ENCODE results near the gene KRT37.
"Not testable (repeated sequence)": the region's sequence is repeated elsewhere in the genome, so short reads cannot be mapped to it uniquely, and the experiment has no call there.

DNA sequence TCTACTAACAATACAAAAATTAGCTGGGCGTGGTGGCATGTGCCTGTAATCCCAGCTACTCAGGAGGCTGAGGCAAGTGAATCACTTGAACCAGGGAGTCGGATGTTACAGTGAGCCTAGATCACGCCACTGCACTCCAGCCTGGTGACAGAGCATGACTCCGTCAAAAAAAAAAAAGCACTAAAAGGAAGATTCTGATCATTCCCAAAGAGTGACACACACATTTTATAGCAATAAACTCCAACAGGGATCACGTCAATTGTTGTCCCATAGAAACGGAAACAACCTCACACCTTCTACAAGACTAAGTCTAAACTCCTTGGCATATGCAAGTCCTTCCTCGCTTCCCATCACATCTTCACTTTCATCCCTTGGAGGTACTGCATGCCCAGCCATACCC is 44.3 kb downstream of the KRT37 start:
- TF ChIP-seq POLR2A (IDR thresholded peaks at IDR 0.05): not testable (repeated sequence)
- TF ChIP-seq, protein P1, sequence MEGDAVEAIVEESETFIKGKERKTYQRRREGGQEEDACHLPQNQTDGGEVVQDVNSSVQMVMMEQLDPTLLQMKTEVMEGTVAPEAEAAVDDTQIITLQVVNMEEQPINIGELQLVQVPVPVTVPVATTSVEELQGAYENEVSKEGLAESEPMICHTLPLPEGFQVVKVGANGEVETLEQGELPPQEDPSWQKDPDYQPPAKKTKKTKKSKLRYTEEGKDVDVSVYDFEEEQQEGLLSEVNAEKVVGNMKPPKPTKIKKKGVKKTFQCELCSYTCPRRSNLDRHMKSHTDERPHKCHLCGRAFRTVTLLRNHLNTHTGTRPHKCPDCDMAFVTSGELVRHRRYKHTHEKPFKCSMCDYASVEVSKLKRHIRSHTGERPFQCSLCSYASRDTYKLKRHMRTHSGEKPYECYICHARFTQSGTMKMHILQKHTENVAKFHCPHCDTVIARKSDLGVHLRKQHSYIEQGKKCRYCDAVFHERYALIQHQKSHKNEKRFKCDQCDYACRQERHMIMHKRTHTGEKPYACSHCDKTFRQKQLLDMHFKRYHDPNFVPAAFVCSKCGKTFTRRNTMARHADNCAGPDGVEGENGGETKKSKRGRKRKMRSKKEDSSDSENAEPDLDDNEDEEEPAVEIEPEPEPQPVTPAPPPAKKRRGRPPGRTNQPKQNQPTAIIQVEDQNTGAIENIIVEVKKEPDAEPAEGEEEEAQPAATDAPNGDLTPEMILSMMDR (IDR thresholded peaks at IDR 0.05): not testable (repeated sequence)

Data from testis (tissue), 2 donors.